ENCODE results near the gene RNASE12.

GRCh38 chr14:20557212-20557542, 34.0 kb downstream of the RNASE12 start:
- TF ChIP-seq POLR2AphosphoS5 (IDR thresholded peaks at IDR 0.05) (no peak), CTCF (IDR thresholded peaks at IDR 0.05) (no peak)

Data from sigmoid colon (tissue), 4 donors.